GM18870 (cell line): ENCODE measurements around the gene GALNT3.
A peak's percentile ranks its signal among the peaks of the same experiment; 100 is the strongest.

ENCODE experiments used
- ATAC-seq: cut with Tn5 transposase; IDR thresholded peaks from one replicate; pipeline ENCODE4 v1.9.1; 2021; ENCODE audit warnings: moderate library complexity; ENCODE audit not compliant: unreplicated experiment

Gene GALNT3

GRCh38 chr2:165796819-165797530 is 2.9 kb upstream of the GALNT3 start:
- ATAC-seq: no peak

GRCh38 chr2:165796129-165796528 is 2.1 kb upstream of the GALNT3 start:
- no peak for ATAC-seq

GRCh38 chr2:165795011-165795410 is 964 bp upstream of the GALNT3 start:
- peak; percentile 26 for ATAC-seq

- ATAC-seq: peak; percentile 98
Observed at GRCh38 chr2:165794536-165794928, 485 bp upstream of the GALNT3 start.

GRCh38 chr2:165793161-165793778 is 777 bp downstream of the GALNT3 start:
- no peak for ATAC-seq

- no peak for ATAC-seq
Observed at GRCh38 chr2:165792104-165792454, 2.0 kb downstream of the GALNT3 start.

GRCh38 chr2:165791421-165792103 is 2.5 kb downstream of the GALNT3 start:
- ATAC-seq: no peak

- no peak for ATAC-seq
Observed at GRCh38 chr2:165790466-165790865, 3.6 kb downstream of the GALNT3 start.

GRCh38 chr2:165787334-165787733 is 6.7 kb downstream of the GALNT3 start:
- no peak for ATAC-seq

- ATAC-seq: no peak
Observed at GRCh38 chr2:165779706-165780105, 14.3 kb downstream of the GALNT3 start.

GRCh38 chr2:165778653-165779451 is 15.2 kb downstream of the GALNT3 start:
- ATAC-seq: no peak

- ATAC-seq: no peak
Observed at GRCh38 chr2:165778187-165778556, 15.9 kb downstream of the GALNT3 start.

GRCh38 chr2:165777522-165778186 is 16.4 kb downstream of the GALNT3 start:
- ATAC-seq: no peak

GRCh38 chr2:165776796-165777195 is 17.3 kb downstream of the GALNT3 start:
- no peak for ATAC-seq

- ATAC-seq: no peak
Observed at GRCh38 chr2:165776013-165776412, 18.0 kb downstream of the GALNT3 start.

GRCh38 chr2:165773684-165774083 is 20.4 kb downstream of the GALNT3 start:
- ATAC-seq: no peak

- ATAC-seq: no peak
Observed at GRCh38 chr2:165772183-165772582, 21.9 kb downstream of the GALNT3 start.

GRCh38 chr2:165766326-165766927 is 27.6 kb downstream of the GALNT3 start:
- no peak for ATAC-seq

- ATAC-seq: no peak
Observed at GRCh38 chr2:165762723-165763122, 31.3 kb downstream of the GALNT3 start.

GRCh38 chr2:165757906-165758675 is 36.0 kb downstream of the GALNT3 start:
- no peak for ATAC-seq
